ENCODE results near the gene WDR37. TPM values are rescaled to one million over a fixed set of nuclear protein-coding genes. Genes with fewer than 3 reads are reported as not detected.

Gene WDR37
- total RNA-seq, 6 experiments from 2014 or later: 17.0 to 22.8 (median 18.8) TPM

DNA sequence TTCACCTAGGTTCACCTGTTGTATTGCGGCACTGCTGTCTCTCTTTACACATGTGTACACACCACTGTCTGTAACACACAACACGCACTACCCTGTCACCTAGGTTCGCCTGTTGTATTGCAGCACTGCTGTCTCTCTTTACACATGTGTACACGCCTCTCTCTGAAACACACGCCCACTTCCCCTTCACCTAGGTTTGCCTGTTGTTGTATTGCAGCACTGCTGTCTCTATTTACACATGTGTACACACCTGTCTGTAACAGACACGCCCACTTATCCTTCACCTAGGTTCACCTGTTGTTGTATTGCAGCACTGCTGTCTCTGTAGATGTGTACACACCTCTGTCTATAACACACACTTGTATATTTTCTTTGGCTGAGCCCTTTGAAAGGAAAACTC, 51.5 kb downstream of the WDR37 start:
- Mint-ChIP-seq H3K36me3 (ENCODE audit: low read depth) (peaks cover 59% of the 10 kb centered on the region), H3K4me1 (ENCODE audit: low read depth) (peaks cover 24% of the 10 kb centered on the region), H3K4me3 (no peak overlapping the region), H3K9me3 (no peaks in the 10 kb centered on the region), H3K27me3 (ENCODE audit: insufficient read depth) (peaks cover 6% of the 10 kb centered on the region; the same call in 1 of the 2 replicates), H3K27ac (no peak overlapping the region)
- no peak for DNase-seq
- TF ChIP-seq CTCF (IDR thresholded peaks at IDR 0.05): no peak

DNA sequence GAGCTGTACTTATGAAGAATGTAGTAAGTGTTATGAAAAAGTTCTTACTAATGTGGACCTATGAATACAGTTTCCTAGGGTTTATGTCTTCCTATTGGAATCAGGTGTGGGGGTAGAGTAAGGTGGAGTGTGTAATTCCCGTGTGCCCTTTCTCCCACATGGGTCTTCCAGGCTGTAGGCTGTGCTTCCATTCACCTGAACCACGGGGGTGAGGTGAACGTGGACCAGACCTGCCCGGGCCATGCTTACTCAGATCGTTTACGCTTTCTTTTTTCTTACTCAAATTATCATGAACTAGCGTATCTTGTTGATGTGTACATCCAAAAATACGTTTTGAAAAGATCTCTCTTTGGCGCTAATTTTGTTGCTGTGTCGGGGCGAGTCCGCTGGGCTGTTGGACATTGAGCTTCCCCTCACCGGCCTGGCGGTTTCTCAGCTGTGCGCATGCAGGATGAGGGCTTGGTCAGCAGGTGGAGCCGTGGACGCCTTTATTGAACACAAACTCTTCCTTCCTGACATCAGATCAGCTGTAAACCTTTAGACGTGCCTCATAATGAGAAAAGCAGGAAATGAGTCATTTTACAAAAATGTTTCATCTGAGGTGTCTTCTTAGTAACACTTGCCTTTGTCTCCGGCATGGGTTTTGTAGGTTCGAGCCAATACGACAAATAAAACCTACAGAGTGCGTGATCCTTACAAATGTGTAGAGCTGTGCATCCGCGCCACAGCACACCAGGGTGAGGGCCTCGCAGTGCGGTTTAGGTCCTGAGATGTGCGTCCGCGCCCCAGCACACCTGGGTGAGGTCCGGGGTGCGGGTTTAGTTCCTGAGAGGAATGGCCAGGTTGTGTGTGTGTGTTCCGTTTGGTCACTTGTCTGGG, 53.8 kb downstream of the WDR37 start:
- TF ChIP-seq CTCF (IDR thresholded peaks at IDR 0.05): peak; percentile 73
- Mint-ChIP-seq H3K4me3 (no peak overlapping the region; the same call in 1 of the 2 replicates), H3K36me3 (ENCODE audit: low read depth) (peaks cover 54% of the 10 kb centered on the region), H3K27ac (peak overlapping the region; percentile 58), H3K27me3 (ENCODE audit: insufficient read depth) (peaks cover 8% of the 10 kb centered on the region; the same call in 1 of the 2 replicates), H3K9me3 (no peaks in the 10 kb centered on the region), H3K4me1 (ENCODE audit: low read depth) (peaks cover 16% of the 10 kb centered on the region)
- DNase-seq: peak; percentile 81

DNA sequence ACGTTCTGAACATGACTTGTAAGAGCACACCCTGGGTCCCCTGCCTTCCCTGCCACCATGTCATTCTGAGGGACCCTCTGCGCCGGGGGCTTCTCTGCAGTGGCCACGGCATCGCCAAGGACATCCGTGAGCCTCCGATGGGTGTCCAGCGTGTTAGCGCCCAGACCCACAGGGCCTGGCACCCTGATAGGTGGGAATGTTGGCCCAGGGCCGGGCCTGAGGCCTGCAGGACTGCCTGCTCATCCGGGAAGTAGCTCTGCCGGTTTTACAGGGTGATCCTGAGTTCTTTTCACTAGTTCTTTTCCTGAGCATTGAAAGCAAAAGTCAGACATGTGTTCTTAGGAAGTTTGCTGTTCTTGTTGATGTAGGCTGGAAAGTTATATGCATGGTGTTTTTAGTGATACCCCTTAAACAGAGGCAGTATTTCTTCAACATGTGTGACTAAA, 54.5 kb downstream of the WDR37 start:
- Mint-ChIP-seq H3K4me3 (no peak overlapping the region), H3K9me3 (no peaks in the 10 kb centered on the region), H3K36me3 (ENCODE audit: low read depth) (peaks cover 50% of the 10 kb centered on the region), H3K27ac (peak overlapping the region; percentile 58), H3K27me3 (ENCODE audit: insufficient read depth) (peaks cover 8% of the 10 kb centered on the region; the same call in 1 of the 2 replicates), H3K4me1 (ENCODE audit: low read depth) (peaks cover 16% of the 10 kb centered on the region)
- no peak for TF ChIP-seq CTCF (IDR thresholded peaks at IDR 0.05)
- DNase-seq: no peak

DNA sequence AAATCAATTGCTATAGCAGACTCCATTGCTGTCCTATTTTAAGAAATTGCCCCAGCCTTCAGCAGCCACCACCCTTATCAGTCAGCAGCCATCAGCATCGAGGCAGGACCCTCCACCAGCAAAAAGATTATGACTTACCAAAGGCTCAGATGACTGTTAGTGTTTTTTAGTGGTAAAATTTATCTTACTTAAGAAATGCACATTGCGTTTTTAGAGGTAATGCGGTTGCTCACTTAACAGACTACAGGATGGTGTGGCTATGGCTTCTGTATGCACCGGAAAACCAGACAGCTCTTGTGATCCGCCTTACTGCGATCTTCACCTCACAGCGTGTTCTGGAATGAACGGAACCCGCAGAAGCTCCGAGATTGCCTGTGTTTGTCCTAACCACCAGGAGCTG, 58.1 kb downstream of the WDR37 start:
- peaks cover 12% of the 10 kb centered on the region; the same call in 1 of the 2 replicates for H3K27me3 Mint-ChIP-seq (ENCODE audit: insufficient read depth)
- no peak overlapping the region for H3K27ac Mint-ChIP-seq
- peaks cover 21% of the 10 kb centered on the region for H3K36me3 Mint-ChIP-seq (ENCODE audit: low read depth)
- TF ChIP-seq CTCF (IDR thresholded peaks at IDR 0.05): no peak
- no peak for DNase-seq
- H3K4me3 Mint-ChIP-seq: no peak overlapping the region
- peaks cover 16% of the 10 kb centered on the region for H3K4me1 Mint-ChIP-seq (ENCODE audit: low read depth)
- no peaks in the 10 kb centered on the region for H3K9me3 Mint-ChIP-seq

- peaks cover 16% of the 10 kb centered on the region for H3K36me3 Mint-ChIP-seq (ENCODE audit: low read depth)
- TF ChIP-seq CTCF (IDR thresholded peaks at IDR 0.05): no peak
- H3K27ac Mint-ChIP-seq: no peak overlapping the region
- H3K4me1 Mint-ChIP-seq (ENCODE audit: low read depth): peaks cover 12% of the 10 kb centered on the region
- peaks cover 9% of the 10 kb centered on the region; the same call in 1 of the 2 replicates for H3K27me3 Mint-ChIP-seq (ENCODE audit: insufficient read depth)
- no peaks in the 10 kb centered on the region for H3K9me3 Mint-ChIP-seq
- no peak for DNase-seq
- no peak overlapping the region for H3K4me3 Mint-ChIP-seq
Observed at GRCh38 chr10:1114719-1115606, 58.8 kb downstream of the WDR37 start.
